Amniotic stem cell (primary cell): ENCODE measurements around the gene PRX.
"Not testable (repeated sequence)": the region's sequence is repeated elsewhere in the genome, so short reads cannot be mapped to it uniquely, and the experiment has no call there.

Experiments used
- DNase-seq: peaks from one replicate; lab custom pipeline; 2025; lab: John Stamatoyannopoulos, UW

Gene PRX

DNA sequence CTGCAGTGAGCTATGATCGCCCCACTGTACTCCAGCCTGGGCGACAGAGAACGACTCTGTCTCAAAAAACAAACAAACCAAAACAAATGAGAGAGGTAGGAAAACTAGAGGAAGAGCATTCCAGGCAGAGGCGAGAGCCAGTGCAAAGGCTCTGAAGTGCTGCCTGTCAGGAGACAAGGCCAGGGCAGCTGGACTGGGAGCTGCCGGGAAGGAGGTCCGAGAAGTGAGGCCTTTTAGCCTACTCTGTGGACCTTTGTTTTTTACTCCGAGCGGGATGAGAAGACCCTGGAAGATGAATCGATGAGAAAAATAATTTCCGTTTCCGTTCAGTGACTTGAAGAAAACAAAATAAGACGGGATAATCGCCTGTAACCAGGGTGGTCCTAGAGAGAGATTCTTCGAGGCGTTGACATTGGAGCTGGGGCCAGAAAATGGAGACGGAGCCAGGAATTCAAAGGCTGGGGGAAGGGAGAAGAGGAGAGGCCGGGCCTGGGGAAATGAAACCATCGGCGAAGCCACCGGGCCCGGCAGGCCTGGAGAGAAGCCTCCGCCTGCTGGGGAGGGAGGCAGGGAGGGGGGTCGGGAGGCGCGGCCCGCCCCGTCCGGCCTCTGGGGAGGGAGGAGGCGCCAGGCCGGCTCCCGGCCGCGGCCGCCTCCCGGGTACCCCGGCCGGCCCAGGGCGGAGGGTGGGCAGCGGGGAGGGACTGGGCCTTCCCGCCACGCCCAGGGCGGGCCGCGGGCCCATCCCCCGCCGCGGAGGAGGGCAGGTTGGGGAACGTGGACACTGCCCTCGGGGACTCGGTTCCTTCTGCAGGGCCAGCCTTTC, 20.4 kb upstream of the PRX start:
- DNase-seq, result peak; percentile 79

DNA sequence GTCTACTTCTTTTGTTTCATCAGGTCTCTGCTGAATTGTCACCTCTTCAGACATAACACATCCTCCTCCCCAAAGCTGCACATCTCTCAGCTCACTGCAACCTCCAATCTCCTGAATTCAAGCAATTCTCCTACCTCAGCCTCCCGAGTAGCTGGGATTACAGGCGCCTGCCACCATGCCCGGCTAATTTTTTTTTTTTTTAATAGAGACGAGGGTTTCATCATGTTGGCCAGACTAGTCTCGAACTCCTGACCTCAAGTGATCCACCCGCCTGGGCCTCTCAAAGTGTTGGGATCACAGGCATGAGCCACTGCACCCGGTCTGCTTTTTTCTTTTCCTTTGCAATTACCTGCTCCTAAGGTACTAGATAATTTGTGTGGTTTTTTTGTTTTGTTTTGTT, 19.6 kb upstream of the PRX start:
- DNase-seq, result not testable (repeated sequence)

DNA sequence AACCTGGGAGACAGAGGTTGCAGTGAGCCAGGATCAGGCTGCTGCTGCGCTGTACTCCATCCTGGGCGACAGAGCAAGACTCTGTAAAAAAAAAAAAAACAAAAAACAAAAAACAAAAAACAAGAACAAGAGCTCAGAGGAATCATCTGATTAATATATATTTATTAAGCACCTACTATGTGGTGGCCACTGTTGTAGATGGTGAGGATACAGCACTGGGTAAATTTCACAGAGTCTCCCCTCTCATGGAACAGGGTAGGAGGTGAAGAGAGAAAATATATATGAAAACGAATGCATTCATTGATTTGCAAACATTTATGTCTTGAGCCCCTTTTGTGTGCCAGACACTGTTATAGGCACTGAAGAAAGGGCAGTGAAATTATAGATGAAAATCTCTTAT, 18.5 kb upstream of the PRX start:
- no peak for DNase-seq

DNA sequence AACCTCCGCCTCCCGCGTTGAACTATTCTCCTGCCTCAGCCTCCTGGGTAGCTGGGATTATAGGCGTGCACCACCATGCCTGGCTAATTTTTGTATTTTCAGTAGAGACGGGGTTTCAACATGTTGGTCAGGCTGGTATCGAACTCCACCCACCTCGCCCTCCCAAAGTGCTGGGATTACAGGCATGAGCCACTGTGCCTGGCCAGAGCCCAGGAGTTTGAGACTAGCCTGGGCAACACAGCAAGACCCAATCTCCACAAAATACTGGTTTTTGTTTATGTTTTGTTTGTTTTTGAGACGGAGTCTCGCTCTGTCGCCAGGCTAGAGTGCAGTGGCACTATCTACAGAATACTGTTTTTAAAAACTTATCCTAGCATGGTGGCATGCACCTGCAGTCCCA, 17.1 kb upstream of the PRX start:
- not testable (repeated sequence) for DNase-seq

DNA sequence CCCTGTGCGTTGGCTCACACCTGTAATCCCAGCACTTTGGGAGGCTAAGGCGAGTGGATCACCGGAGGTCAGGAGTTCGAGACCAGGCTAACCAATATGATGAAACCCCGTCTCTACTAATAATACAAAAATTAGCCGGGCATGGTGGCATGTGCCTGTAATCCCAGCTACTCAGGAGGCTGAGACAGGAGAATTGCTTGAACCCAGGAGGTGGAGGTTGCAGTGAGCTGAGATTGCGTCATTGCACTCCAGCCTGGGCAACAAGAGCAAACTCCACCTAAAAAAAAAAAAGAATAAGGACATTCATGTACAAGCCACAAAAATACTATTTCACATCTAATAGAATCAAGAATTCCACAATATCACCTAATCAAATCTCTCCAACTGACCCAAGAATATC, 15.0 kb upstream of the PRX start:
- not testable (repeated sequence) for DNase-seq

DNA sequence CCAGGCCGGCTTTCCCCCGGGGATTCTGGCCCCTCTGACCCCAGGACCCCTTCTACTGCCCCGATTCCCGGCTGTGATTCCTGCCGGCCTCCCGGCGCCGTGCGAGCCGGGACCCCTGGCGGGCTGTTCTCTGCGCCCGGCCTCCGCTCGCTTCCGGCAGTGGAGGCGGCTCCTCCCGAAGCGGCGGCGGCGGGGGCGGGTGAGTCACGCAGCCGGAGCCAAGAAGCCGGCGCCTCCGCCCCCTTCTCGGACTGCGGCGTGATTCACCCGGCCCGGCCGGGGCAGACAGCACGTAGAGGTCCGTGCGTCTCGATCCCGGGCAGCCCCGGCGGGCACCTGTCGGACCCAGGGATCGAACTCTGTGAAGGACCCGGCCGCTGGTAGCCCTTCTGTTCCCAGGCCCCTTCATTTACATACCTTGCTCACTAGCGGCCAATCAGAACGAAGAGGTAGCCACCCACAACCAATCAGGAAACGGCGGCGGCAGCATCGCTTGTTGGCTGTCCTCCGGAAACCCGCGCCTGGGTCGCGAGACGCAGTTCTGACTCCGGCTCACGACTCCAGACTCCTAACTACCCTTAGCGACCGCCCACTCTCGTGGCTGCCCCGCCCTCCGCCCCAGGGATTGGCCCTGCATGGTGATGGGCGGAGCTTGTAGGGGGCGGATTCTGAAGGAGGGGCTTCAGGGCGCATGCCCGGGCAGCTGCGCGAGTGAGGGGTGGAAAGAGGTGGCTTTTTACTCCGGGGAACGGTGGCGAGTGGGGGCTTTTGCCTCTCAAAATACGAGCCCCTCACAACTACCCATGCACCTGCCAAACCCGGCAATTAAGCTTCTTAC, 12.5 kb upstream of the PRX start, which contains the start of gene SERTAD1:
Gene SERTAD1 (minus strand): TSS at position 543 of the 838 bp plus-strand sequence. CDS start 2,446 bp downstream, outside the sequence.
- DNase-seq, result peak; percentile 96

DNA sequence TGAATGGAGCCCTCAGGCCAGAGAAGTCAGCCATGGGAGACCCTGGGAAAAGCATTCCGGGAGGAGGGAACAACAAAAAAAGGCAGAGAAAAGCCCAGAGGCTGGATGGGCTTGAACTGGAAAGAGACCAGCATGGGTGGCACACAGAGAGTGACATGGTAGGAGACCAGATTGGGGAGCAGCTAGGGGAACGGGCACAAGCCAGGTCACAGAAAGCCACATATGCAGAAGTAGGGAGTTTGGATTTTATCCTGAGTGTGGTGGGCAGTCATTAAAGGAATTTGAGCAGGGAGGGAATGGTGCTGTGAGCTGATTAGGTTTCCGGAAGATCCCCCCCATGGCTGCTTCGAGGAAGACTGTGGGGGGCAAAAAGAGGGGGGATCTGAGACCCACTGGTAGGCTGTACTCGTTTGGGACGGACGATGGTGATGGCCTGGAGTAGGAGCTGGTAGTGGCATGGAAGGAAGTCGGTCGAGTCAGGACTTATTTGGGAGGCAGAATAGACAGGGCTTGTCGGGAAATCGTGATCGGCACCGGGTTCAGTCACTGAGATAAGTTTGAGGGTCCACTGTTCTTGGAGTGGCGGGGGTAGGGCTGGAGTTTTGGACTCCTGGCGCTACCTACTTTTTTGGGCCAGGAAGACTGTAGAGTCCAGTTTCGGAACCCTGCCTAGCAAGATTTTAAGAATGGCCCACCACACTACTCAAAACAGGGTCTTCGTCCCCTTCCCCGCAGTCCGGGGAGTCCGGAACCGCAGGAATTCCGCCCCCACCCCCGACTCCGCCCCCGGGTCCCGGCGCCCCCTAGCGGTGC, 11.7 kb upstream of the PRX start:
- no peak for DNase-seq

DNA sequence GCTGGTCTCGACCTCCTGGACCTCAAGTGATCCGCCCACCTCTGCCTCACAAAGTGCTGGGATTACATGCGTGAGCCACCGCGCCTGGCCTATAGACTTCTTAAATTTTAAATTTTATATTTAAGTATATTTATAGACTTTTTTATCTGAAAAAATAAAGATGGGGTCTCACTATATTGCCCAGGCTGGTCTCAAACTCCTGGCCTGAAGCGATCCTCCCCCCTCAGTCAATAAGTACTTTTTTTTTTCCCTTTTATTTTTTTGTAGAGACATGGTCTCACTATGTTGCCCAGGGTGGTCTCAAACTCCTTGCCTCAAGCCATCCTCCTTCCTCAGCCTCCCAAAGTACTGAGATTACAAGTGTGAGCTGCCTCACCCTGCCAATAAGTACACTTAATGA, 10.8 kb upstream of the PRX start:
- DNase-seq, result no peak

DNA sequence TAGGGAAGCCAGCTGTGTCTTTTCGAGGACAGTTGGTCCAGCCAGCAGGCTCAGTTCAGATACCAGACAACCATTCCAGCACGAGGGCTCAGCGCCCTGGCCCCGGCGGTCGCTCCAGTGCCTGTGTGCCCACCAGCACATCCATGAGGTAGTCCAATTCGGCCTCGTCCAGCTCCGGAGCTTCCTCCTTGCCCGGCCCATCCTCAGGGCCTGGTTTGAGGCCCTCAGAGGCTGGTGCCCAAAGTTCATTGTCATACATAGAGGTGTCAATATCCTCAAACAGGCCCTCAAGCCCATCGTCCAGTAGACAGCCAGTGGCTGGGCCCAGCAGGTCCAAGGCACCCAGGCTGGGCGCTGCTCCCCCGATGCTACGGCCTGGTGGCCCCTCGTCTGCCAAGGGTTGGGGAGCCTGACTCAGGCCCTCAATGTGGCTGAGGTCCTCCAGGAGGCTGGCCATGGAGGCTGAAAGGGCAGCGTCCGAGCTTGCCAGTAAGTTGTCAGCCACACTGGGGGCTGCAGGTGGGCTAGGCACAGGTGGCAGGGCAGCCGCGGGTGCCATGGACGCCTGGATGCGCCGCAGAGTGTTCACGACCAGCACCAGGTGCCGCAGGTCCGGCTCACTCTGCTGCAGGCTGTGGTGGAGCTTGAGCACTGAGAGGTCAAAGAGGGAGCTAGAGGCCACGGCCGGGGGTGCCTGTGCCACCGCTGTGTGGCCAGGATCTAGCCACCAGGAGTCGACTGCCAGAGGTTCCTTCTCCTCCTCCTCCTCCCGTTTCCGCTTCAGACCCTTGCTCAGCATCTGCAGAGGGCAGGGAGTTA, 9.8 kb upstream of the PRX start:
- no peak for DNase-seq

DNA sequence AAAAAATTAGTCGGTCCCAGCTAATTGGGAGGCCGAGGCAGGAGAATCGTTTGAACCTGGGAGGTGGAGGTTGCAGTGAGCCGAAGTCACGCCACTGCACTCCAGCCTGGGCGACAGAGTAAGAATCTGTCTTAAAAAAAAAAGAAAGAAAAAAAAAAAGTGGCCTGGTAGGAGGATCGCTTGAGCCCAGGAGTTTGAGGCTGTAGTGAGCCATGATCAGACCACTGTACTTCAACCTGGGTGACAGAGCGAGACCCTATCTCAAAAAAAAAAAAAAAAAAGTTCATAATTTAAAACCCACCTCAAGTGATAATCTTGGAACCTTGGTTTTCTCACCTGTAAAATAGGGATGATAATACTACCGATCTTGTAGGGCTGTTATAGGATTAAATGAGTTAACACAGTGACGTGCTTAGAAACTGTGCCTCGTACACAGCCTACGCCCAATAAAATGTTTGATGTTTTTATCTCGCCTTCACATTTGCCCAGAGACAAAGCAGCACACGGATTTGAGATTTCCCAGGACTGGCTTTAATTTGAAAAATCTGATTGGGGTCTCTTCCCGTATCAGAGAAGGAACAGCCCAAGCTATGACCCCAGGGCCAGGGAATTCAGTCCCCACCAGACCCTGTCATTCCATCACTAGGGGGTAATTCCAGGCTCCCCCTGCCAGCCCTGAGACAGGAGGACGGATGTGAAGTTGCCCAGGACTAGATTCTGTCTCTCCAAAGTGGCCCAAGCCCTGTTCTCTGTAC, 9.0 kb upstream of the PRX start:
- DNase-seq, result no peak

DNA sequence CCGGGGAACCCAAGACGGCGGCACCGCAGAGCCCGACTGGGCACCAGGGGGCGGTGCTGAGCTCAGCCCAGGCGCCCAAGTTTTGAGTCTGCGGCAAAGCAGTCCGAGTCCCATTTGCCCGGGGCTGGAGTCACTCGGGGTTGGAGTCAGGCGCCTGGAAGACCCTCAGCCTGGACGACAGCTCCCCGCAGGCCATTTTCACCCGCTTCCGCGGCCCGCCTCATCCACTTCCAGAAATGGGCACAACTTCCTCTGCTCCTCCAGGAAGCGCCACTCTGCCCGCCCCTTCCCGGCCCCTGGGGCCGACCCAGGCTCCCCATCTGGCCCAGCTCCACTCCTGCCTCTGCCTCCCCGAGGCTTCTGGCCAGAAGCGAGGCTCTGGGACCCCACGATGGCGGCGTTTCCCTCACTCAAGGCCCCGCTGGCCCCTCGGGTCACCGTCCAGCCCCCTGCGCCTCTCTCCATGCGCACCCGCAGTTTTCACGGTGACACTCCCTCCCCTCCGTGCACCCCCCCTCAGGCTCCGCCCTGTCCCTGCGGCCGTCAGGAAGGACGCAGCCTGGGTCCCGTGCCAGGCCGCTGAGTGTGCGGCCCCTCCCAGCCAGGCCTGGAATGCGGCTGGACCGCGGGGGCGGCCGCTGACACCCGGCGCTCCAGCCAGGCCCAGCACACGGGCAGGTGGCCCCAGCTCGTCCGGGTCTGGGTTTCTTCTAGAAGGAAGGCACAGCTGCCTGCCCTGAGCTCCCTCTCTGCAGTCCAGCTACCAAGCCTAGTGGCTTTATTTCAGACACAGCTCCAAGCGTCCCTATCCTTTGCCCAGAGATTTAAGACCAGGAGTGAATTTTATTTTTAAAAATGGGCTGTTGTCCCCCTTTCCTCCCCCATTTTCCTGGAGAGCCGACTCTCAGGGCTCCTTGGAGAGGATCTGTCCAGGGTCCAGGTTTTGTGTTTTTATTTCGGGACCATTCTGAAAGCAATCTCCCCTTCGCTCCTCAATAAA, 7.9 kb upstream of the PRX start:
- DNase-seq, result peak; percentile 58

DNA sequence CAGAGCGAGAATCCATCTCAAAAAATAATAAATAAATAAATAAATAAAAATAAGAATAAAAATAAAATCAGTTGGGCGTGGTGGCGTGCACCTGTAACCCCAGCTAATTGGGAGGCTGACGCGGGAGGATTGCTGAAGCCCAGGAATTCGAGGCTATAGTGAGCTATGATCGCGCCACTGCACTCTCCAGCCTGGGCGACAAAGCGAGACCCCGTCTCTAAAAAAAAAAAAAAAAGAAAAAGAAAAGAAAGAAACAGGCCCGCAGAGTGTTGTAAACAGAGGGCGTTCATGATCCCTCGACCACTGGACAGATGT, 7.2 kb upstream of the PRX start:
- DNase-seq, result no peak

DNA sequence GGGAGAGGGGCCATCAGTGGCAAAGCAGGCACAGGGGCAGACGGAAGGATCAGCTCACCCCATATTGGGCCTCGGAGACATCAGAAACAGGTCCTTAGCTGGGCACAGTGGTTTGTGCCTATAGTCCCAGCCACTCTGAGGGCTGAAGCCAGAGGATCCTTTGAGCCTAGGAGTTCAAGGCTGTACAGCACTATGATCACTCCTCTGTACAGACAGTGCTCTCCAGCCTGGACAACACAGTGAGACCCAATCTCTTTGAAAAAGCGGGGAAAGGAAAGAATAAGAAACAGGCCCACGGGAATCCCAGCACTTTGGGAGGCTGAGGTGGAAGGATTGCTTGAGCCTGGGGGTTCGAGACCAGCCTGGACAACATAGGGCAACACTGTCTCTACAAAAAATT, 6.6 kb upstream of the PRX start:
- DNase-seq, result no peak

DNA sequence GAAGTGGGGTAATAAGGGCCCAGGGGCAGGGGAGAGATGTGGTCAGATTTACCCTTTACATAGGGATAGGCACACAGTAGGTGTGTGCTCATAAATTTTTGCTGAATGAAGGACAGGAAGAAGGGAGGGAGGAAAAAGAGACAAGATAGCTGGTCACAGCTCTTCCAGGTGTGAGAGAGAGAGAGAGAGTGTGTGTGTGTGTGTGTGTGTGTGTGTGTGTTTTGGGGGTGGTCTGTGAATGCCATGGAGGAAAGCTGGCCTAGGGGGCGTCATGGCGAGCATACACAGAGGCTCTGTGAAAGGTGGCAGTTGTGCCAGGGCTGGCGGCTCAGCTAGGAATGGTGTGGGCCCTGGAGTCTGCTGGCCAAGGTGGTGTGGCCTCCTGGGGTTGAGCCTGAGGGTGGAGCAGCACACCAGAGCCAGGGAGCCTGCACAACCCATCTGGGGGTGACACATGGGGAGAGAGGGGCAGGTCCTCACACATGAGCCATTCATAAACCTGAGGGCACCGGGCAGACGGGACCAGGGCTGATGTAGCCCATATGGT, 6.0 kb upstream of the PRX start:
- no peak for DNase-seq

DNA sequence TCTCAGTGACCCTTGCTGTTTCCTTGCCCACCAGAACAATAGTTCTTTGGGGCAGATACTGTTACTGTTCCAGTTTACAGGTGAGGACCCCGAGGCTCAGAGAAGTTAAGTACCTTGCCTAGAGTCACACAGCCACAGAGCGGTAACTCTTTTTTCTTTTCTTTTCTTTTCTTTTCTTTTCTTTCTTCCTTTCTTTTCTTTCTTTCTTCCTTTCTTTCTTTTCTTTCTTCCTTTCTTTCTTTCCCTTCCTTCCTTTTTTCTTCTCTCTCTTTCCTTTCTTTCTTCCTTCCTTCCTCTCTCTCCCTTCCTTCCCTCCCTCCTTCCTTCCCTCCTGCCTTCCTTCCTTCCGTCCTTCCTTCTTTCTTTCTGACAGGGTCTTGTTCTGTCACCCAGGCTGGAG, 4.9 kb upstream of the PRX start:
- DNase-seq, result no peak

DNA sequence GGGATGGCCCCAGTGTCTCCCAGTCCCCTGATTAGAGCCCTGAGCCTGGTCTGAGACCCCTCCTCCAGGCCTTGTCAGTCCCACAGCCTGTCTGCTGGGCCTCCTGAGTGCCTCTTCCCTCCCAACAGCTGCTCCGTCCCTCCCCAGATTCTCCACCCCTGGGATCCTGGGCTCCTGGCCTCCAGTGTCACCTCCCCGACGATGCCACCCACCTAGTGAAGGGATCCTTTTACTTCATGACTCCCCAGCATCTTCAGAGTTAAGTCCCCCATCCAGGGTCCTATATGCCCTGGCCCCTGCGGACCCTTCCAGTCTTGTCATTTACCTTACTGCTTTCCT, 4.4 kb upstream of the PRX start:
- DNase-seq, result no peak

DNA sequence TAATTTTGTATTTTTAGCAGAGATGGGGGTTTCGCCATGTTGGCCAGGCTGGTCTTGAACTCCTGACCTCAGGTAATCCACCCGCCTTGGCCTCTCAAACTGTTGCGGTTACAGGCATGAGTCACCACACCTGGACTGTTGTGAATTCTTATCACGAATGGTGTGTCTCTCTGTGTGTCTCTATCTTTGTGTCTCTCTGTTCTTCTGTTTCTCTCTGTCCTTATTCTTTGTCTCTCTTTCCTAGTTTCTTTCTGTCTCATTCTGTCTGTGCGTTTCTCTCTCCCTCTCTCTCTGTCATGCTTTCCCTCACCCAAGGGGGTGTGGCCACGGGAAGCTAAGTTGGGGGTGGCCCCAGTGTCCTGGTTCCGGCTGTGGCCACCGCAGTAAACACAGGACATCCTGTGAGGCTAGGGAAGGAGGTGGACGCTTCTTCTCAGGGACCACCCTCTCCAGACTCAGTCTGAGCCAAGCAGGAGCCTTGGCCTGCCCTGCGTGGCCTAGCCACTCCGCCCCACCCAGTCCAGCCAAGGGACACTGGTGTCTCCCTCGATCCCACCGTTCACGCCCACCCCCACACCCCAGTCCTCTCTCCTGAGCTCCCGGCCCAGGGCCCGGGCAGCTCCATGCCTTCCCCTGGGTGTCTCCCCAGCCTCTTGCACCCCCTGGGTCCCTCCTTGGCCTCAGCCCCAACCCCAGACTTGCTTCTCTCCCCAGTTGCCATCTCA, 3.9 kb upstream of the PRX start:
- DNase-seq, result no peak

DNA sequence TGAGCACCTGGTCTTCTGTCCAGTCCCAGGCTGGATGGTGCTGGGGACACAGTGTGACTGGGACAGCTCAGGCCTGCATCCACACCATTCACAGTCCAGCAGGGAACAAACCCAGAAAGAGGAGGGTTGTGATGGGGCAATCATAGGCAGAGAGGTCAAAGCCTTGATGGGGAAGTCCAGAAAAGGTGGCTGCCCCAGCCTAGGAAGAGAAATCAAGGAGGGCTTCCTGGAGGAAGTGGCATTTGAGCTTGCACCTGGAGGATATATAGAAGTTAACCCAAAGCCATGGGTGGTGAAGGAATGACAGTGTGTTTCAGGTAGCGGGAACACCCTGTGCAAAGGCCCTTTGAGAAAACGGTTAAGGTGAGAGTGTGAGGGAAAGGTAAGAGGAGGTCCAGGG, 2.6 kb upstream of the PRX start:
- DNase-seq, result no peak
